Stomach (tissue), 19 donors: Measurements from ENCODE around the gene TINCR. TPM values are rescaled to one million over a fixed set of nuclear protein-coding genes. Genes with fewer than 3 reads are reported as not detected.

Experiments used
- DNase-seq, 2 donors: peaks; one replicate each; pipeline versions ENCODE4 v3.0.0 to v3.0.0-alpha.2; 2013 to 2019
- H3K27ac ChIP-seq, 5 donors: fragments of 200-600 bp in 4 of 5; sonication (generic) in 4 of 5; one replicate each; pipeline ENCODE4 v1.5.1; 2013 to 2019; ENCODE audit warnings: mild to moderate bottlenecking in 1 of 5, moderate library complexity in 1 of 5
- H3K27me3 ChIP-seq, 3 donors: fragments of 200-600 bp; sonication (generic); one replicate each; pipeline ENCODE4 v1.5.1; 2017 to 2019; ENCODE audit warnings: mixed run types in 1 of 3
- H3K36me3 ChIP-seq, 4 donors: fragments of 200-600 bp; sonication (generic); 1 replicate in 3 of 4; 2 replicates in 1 of 4; pipeline ENCODE4 v1.5.1; 2016 to 2019
- H3K4me1 ChIP-seq, 4 donors: fragments of 200-600 bp; sonication (generic); one replicate each; pipeline ENCODE4 v1.5.1; 2016 to 2019
- H3K4me3 ChIP-seq, 4 donors: fragments of 200-600 bp; sonication (generic) in 3 of 4; one replicate each; pipeline ENCODE4 v1.5.1; 2016 to 2019; ENCODE audit warnings: mild to moderate bottlenecking in 1 of 4
- H3K9me3 ChIP-seq, 4 donors: fragments of 200-600 bp; sonication (generic); one replicate each; pipeline ENCODE4 v1.5.1; 2016 to 2019
- EP300 ChIP-seq: sonication (generic); formaldehyde crosslinking; IDR thresholded peaks from one replicate; pipeline ENCODE4 v1.6.1; 2017; ENCODE audit warnings: antibody characterized with exemption
- POLR2A ChIP-seq, 4 donors: fragments of 450-650 bp; IDR thresholded peaks; one replicate each; pipeline ENCODE4 v1.6.1; 2016; ENCODE audit warnings: antibody characterized with exemption in 4 of 4, control low read depth in 2 of 4, mild to moderate bottlenecking in 1 of 4, moderate library complexity in 1 of 4
- POLR2AphosphoS5 ChIP-seq, 3 donors: sonication (generic); formaldehyde crosslinking; IDR thresholded peaks; one replicate each; pipeline ENCODE4 v1.6.1; 2016; ENCODE audit warnings: antibody characterized with exemption in 3 of 3
- WGBS, 5 donors: extraction: QIAGEN DNeasy Blood & Tissue Kit in 3 of 5; methylation state at CpG; one replicate each; pipeline versions ENCODE4 v1.1.5 to v1.1.7; 2013 to 2018; 5-methylcytosine and 5-hydroxymethylcytosine counted together
- intact Hi-C: fragments of 100-400 bp; cut with DNase I; formaldehyde crosslinking; loops from one replicate; pipeline ENCODE4 v1.15.1; 2023; ENCODE audit warnings: low total_unique reads
- long read RNA-seq, 10 donors: transcript quantifications; one replicate each; lab custom pipeline, GENCODE V29; 2026
- polyA plus RNA-seq, 3 donors: library from polyadenylated mRNA; stranded (reverse); fragments of 200-250 nt; gene quantifications; one replicate each; pipeline ENCODE4 v1.2.3, GENCODE V29; 2013
- total RNA-seq, 5 donors: library from RNA; depleted of rRNA; stranded (reverse); fragments of >200 nt; gene quantifications; one replicate each; pipeline versions ENCODE4 v1.1.0 to v1.2.3, GENCODE V29; 2014 to 2016
- TF ChIP-seq, protein P1 (sequence below), 7 experiments: fragments of 450-650 bp in 4 of 7; fragments of 200-600 bp in 3 of 7; sonication (generic) in 3 of 7; IDR thresholded peaks; one replicate each; pipeline ENCODE4 v1.5.1; 2016 to 2019; ENCODE audit warnings: antibody characterized with exemption in 7 of 7, control low read depth in 2 of 7, mild to moderate bottlenecking in 1 of 7
- donor health status: healthy with polysubstance abuse.
- donor health status: Bipolar disorder and iron deficiency.
- donor health status: healthy.

The TINCR gene
- total RNA-seq (under 1 TPM in 1 of 5 donors, not detected in 4; 0.18 TPM), polyA plus RNA-seq (10 to 100 TPM in 1 of 3 donors, under 1 TPM in 2; 0.15 to 14.2 (median 0.19) TPM)
- long read RNA-seq, donor 1, result 0 reads
- long read RNA-seq, donor 2, result 0 reads
- long read RNA-seq, donor 3, result 0 reads
- long read RNA-seq, donor 4, result 0 reads
- long read RNA-seq, donor 5, result 0 reads
- long read RNA-seq, donor 6, partial matches to known transcripts, result 0 of 1 reads
- long read RNA-seq, donor 6, other reads (novel, unspliced or antisense), result 0 of 1 reads
- long read RNA-seq, donor 7, partial matches to known transcripts, result 0 of 2 reads
- long read RNA-seq, donor 7, other reads (novel, unspliced or antisense), result 0 of 2 reads
- long read RNA-seq, donor 8, result 0 reads
- long read RNA-seq, donor 9, partial matches to known transcripts, result 0 of 2 reads
- long read RNA-seq, donor 9, other reads (novel, unspliced or antisense), result 0 of 2 reads
- long read RNA-seq, donor 10, result 0 reads

DNA sequence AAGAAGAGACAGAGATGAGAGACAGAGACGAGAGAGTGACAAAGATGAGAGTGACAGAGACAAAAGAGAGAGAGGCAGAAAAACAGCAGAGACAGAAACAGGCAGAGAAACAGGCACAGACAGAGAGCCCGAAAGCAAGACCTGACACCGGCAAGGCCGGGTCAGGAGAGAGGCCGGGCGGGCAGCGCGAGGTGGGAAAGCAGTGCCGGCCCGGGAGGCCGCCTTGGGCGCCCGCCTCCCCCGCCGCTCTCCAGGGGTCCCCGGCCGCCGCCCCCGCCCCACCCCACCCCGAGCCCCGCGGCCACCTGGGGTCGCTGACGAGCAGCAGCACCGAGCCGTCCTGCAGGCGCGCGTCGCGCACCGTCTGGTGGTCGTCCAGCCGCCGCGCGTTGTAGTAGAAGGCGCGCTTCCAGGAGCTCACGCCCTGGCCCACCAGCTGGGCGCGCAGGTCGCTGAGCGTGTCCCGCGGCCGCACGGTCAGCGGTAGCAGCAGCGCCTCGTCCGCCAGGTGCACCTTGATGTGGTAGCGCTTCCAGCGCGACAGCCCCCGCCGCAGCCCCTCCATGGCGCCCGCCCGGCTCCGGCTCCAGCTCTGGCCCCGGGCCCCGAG, at the start of gene TINCR:
TINCR (minus strand) TSS at position 594 of the 610 bp plus-strand sequence.
- Histone ChIP-seq H3K9me3 (peaks cover 0 to 7% (median 0%) of the 10 kb centered on the region in 4 donors), H3K4me3 (peak within 1 kb of the TSS; percentile 27 to 41 (median 30))
- TF ChIP-seq, protein P1, sequence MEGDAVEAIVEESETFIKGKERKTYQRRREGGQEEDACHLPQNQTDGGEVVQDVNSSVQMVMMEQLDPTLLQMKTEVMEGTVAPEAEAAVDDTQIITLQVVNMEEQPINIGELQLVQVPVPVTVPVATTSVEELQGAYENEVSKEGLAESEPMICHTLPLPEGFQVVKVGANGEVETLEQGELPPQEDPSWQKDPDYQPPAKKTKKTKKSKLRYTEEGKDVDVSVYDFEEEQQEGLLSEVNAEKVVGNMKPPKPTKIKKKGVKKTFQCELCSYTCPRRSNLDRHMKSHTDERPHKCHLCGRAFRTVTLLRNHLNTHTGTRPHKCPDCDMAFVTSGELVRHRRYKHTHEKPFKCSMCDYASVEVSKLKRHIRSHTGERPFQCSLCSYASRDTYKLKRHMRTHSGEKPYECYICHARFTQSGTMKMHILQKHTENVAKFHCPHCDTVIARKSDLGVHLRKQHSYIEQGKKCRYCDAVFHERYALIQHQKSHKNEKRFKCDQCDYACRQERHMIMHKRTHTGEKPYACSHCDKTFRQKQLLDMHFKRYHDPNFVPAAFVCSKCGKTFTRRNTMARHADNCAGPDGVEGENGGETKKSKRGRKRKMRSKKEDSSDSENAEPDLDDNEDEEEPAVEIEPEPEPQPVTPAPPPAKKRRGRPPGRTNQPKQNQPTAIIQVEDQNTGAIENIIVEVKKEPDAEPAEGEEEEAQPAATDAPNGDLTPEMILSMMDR (IDR thresholded peaks at IDR 0.05), result no peak

DNA sequence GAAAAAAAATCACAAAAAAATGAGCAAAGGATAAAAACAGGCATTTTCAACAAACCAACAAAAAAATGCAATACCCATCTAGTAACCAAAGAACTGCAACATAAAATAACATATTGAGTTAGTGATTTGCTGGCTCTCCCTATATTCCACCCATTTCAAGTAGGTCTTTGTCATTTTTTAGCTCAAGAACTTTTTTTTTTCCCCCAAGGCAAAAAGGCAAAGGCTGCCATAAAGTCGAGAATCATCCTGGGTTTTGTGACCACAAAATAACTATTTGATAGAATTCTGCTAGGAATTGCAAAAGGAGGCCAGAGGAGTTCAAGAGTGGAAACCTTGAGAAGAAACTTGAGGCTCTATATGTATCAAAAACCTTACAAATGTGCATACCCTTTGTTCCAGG, 49.3 kb upstream of the TINCR start:
- peaks cover 23 to 44% (median 36%) of the 10 kb centered on the region in 4 donors for H3K4me1 ChIP-seq
- H3K4me3 ChIP-seq, result no peak overlapping the region
- no peaks in the 10 kb centered on the region for H3K9me3 ChIP-seq
- no peak for TF ChIP-seq EP300
- no peak for TF ChIP-seq POLR2AphosphoS5 (IDR thresholded peaks at IDR 0.05)
- TF ChIP-seq, protein P1 (IDR thresholded peaks at IDR 0.05), result no peak
- no peak for DNase-seq
- peaks cover 56 to 90% (median 88%) of the 10 kb centered on the region in 4 donors for H3K36me3 ChIP-seq
- H3K27ac ChIP-seq, result no peak overlapping the region
- H3K27me3 ChIP-seq, result no peaks in the 10 kb centered on the region
- WGBS, 5 donors, result 59 to 90% (median 84%) methylated on average over 1 of the region's 1 CpG
- intact Hi-C loops, result no loop called here

More for the DNA sequence above, at the start of gene TINCR:
- Histone ChIP-seq H3K27ac (no peak within 1 kb of the TSS), H3K4me1 (peaks cover 0 to 8% (median 5%) of the 10 kb centered on the region in 4 donors), H3K27me3 (peaks cover 0 to 74% (median 27%) of the 10 kb centered on the region in 3 donors), H3K36me3 (no peaks in the 10 kb centered on the region)
- intact Hi-C loops, result no loop called here
- peak in 1 of 2 donors; percentile 55 for DNase-seq
- 9 to 17% (median 11%) methylated on average over 28 to 63 of the region's 63 CpGs for WGBS, 5 donors

DNA sequence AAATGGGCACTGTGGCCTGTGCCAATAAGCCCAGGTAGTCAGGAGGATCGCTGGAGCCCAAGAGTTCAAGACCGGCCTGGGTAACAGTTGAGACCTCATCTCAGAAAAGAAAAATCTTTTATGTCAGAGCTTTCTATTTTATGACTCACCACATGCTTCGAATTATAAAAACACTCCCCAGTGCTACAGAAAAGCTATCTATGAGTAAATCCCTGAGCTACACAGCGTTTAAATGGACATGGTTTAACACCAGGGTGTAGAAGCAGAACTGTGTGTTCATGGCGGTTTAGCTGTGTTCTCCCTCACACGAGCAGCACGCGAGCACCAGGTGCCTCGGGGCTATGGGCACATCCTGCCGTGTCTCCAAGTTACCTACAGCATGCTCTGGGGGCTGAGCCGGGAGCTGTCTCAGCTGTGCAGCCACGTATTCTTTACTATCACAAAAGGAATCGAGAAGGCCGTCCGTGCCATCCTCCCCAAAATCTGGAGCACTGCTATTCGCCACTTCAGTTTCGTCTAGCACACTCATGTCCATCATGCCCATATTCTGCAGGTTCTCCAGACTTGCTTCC, 48.1 kb upstream of the TINCR start:
- WGBS, 5 donors, result 92 to 96% (median 95%) methylated on average over 17 of the region's 17 CpGs
- no peak for TF ChIP-seq POLR2A (IDR thresholded peaks at IDR 0.05)
- TF ChIP-seq POLR2AphosphoS5 (IDR thresholded peaks at IDR 0.05), result no peak
- TF ChIP-seq EP300, result no peak
- TF ChIP-seq, protein P1 (IDR thresholded peaks at IDR 0.05), result no peak
- H3K27me3 ChIP-seq, result no peaks in the 10 kb centered on the region
- no peak overlapping the region for H3K27ac ChIP-seq
- H3K9me3 ChIP-seq, result no peaks in the 10 kb centered on the region
- peaks cover 15 to 34% (median 26%) of the 10 kb centered on the region in 4 donors for H3K4me1 ChIP-seq
- H3K4me3 ChIP-seq, result no peak overlapping the region
- intact Hi-C loops, result no loop called here
- no peak for DNase-seq
- peaks cover 61 to 92% (median 91%) of the 10 kb centered on the region in 4 donors for H3K36me3 ChIP-seq
